Measurements from ENCODE around the gene SLC1A2.

Gene SLC1A2

GRCh38 chr11:35241083-35241482 lies 178.3 kb downstream of the SLC1A2 start:
- H2AFZ ChIP-seq (ENCODE audit: low read length): no peak overlapping the region
- H3K79me2 ChIP-seq (ENCODE audit: insufficient read depth, low read length): no peaks in the 10 kb centered on the region
- H3K4me1 ChIP-seq (ENCODE audit: insufficient read depth, low read length, poor library complexity, severe bottlenecking): peaks cover 19% of the 10 kb centered on the region
- no peaks in the 10 kb centered on the region for H3K36me3 ChIP-seq (ENCODE audit: insufficient read depth, low read length)
- H3F3A ChIP-seq (ENCODE audit: low read depth): no peaks in the 10 kb centered on the region
- no peak overlapping the region for H3K4me2 ChIP-seq (ENCODE audit: low read depth, low read length, poor library complexity, severe bottlenecking)
- no peak overlapping the region for H3K4me3 ChIP-seq (ENCODE audit: low read length, poor library complexity, severe bottlenecking)
- no peaks in the 10 kb centered on the region for H4K20me1 ChIP-seq (ENCODE audit: insufficient read depth, low read length, poor library complexity, severe bottlenecking)
- no peaks in the 10 kb centered on the region for H3K9me2 ChIP-seq (replicated peaks; ENCODE audit: low read depth, low read length)
- TF ChIP-seq CTCF (conservative IDR thresholded peaks at IDR 0.05; ENCODE audit: low read length): no peak
- TF ChIP-seq EZH2phosphoT487 (IDR thresholded peaks at IDR 0.05; ENCODE audit: borderline replicate concordance): no peak
- H3K9ac ChIP-seq (ENCODE audit: low read depth, low read length, poor library complexity, severe bottlenecking): no peak overlapping the region
- H3K27me3 ChIP-seq (ENCODE audit: insufficient read depth, low read length, poor library complexity, severe bottlenecking): no peaks in the 10 kb centered on the region
- no peaks in the 10 kb centered on the region for H3K9me3 ChIP-seq (ENCODE audit: insufficient read depth, low read depth, low read length)

- no peak overlapping the region for H3K9ac ChIP-seq (ENCODE audit: low read depth, low read length, poor library complexity, severe bottlenecking)
- no peak overlapping the region for H3K4me3 ChIP-seq (ENCODE audit: low read length, poor library complexity, severe bottlenecking)
- no peaks in the 10 kb centered on the region for H3K9me3 ChIP-seq (ENCODE audit: insufficient read depth, low read depth, low read length)
- TF ChIP-seq CTCF (conservative IDR thresholded peaks at IDR 0.05; ENCODE audit: low read length): no peak
- TF ChIP-seq EZH2phosphoT487 (IDR thresholded peaks at IDR 0.05; ENCODE audit: borderline replicate concordance): no peak
- H3K36me3 ChIP-seq (ENCODE audit: insufficient read depth, low read length): no peaks in the 10 kb centered on the region
- no peaks in the 10 kb centered on the region for H4K20me1 ChIP-seq (ENCODE audit: insufficient read depth, low read length, poor library complexity, severe bottlenecking)
- H3K4me2 ChIP-seq (ENCODE audit: low read depth, low read length, poor library complexity, severe bottlenecking): no peak overlapping the region
- no peaks in the 10 kb centered on the region for H3K79me2 ChIP-seq (ENCODE audit: insufficient read depth, low read length)
- no peaks in the 10 kb centered on the region for H3F3A ChIP-seq (ENCODE audit: low read depth)
- peaks cover 33% of the 10 kb centered on the region for H3K4me1 ChIP-seq (ENCODE audit: insufficient read depth, low read length, poor library complexity, severe bottlenecking)
- no peaks in the 10 kb centered on the region for H3K27me3 ChIP-seq (ENCODE audit: insufficient read depth, low read length, poor library complexity, severe bottlenecking)
- no peaks in the 10 kb centered on the region for H3K9me2 ChIP-seq (replicated peaks; ENCODE audit: low read depth, low read length)
- no peak overlapping the region for H2AFZ ChIP-seq (ENCODE audit: low read length)
These were observed 179.8 kb downstream of the SLC1A2 start for GRCh38 chr11:35239471-35240075.

- Histone ChIP-seq H2AFZ (ENCODE audit: low read length) (no peak overlapping the region), H4K20me1 (ENCODE audit: insufficient read depth, low read length, poor library complexity, severe bottlenecking) (no peaks in the 10 kb centered on the region), H3K9me2 (replicated peaks; ENCODE audit: low read depth, low read length) (no peaks in the 10 kb centered on the region), H3F3A (ENCODE audit: low read depth) (no peaks in the 10 kb centered on the region), H3K27me3 (ENCODE audit: insufficient read depth, low read length, poor library complexity, severe bottlenecking) (no peaks in the 10 kb centered on the region), H3K4me2 (ENCODE audit: low read depth, low read length, poor library complexity, severe bottlenecking) (no peak overlapping the region), H3K79me2 (ENCODE audit: insufficient read depth, low read length) (no peaks in the 10 kb centered on the region), H3K9me3 (ENCODE audit: insufficient read depth, low read depth, low read length) (peaks cover 4% of the 10 kb centered on the region; the same call in 1 of the 2 replicates), H3K36me3 (ENCODE audit: insufficient read depth, low read length) (no peaks in the 10 kb centered on the region), H3K4me3 (ENCODE audit: low read length, poor library complexity, severe bottlenecking) (no peak overlapping the region), H3K4me1 (ENCODE audit: insufficient read depth, low read length, poor library complexity, severe bottlenecking) (peaks cover 33% of the 10 kb centered on the region), H3K9ac (ENCODE audit: low read depth, low read length, poor library complexity, severe bottlenecking) (no peak overlapping the region)
- no peak for TF ChIP-seq CTCF (conservative IDR thresholded peaks at IDR 0.05; ENCODE audit: low read length)
- no peak for TF ChIP-seq EZH2phosphoT487 (IDR thresholded peaks at IDR 0.05; ENCODE audit: borderline replicate concordance)
These were observed 180.5 kb downstream of the SLC1A2 start for GRCh38 chr11:35238882-35239281.

All from Loucy (cell line).